Karpas-422 (cell line): ENCODE results near the gene TUT4. TPM values are rescaled to one million over a fixed set of nuclear protein-coding genes. Genes with fewer than 3 reads are reported as not detected.
A peak's percentile ranks its signal among the peaks of the same experiment; 100 is the strongest.

Experiments used
- DNase-seq: peaks from one replicate; pipeline ENCODE4 v3.0.0-alpha.2; 2015
- H2AFZ ChIP-seq: fragments of 200-600 bp; sonication (generic); 2 replicates; pipeline ENCODE4 v1.6.1; 2014; ENCODE audit warnings: antibody characterized with exemption, low read length, mixed read lengths
- H3K27ac ChIP-seq: fragments of 200-600 bp; sonication (generic); 2 replicates; pipeline ENCODE4 v1.5.1; 2014; ENCODE audit warnings: mild to moderate bottlenecking, low read length, moderate library complexity
- H3K27me3 ChIP-seq: fragments of 200-600 bp; sonication (generic); 2 replicates; pipeline ENCODE4 v1.6.1; 2014; ENCODE audit warnings: low read length, mixed read lengths
- H3K36me3 ChIP-seq: fragments of 200-600 bp; sonication (generic); 2 replicates; pipeline ENCODE4 v1.6.1; 2014; ENCODE audit warnings: low read length, mixed read lengths; ENCODE audit not compliant: insufficient read depth
- H3K4me1 ChIP-seq: fragments of 200-600 bp; sonication (generic); 2 replicates; pipeline ENCODE4 v1.6.1; 2014; ENCODE audit warnings: mild to moderate bottlenecking, low read length, mixed read lengths
- H3K4me2 ChIP-seq: fragments of 200-600 bp; sonication (generic); 2 replicates; pipeline ENCODE4 v1.6.1; 2014; ENCODE audit warnings: low read length, low read depth, mild to moderate bottlenecking; ENCODE audit not compliant: poor library complexity, severe bottlenecking
- H3K4me3 ChIP-seq: fragments of 200-600 bp; sonication (generic); 2 replicates; pipeline ENCODE4 v1.5.1; 2014; ENCODE audit warnings: mild to moderate bottlenecking, antibody characterized with exemption, low read length, mixed read lengths
- H3K79me2 ChIP-seq: fragments of 200-600 bp; sonication (generic); 2 replicates; pipeline ENCODE4 v1.6.1; 2014; ENCODE audit warnings: mild to moderate bottlenecking, low read length, mixed read lengths
- H3K9ac ChIP-seq: fragments of 200-600 bp; sonication (generic); 2 replicates; pipeline ENCODE4 v1.6.0; 2014; ENCODE audit warnings: low read length
- H3K9me2 ChIP-seq: fragments of 200-600 bp; sonication (generic), shearing (Covaris generic); replicated peaks from 2 replicates; pipeline ENCODE4 v1.6.0; 2014; ENCODE audit warnings: mild to moderate bottlenecking, low read length, moderate library complexity; ENCODE audit not compliant: insufficient read depth
- H3K9me3 ChIP-seq: fragments of 300-700, 200-600 bp; sonication (generic); 2 replicates; pipeline ENCODE4 v1.6.1; 2014; ENCODE audit warnings: low read length, mixed read lengths
- H4K20me1 ChIP-seq: fragments of 200-600 bp; sonication (generic); 2 replicates; pipeline ENCODE4 v1.6.1; 2014; ENCODE audit warnings: mild to moderate bottlenecking, antibody characterized with exemption, low read length, low read depth; ENCODE audit not compliant: insufficient read depth
- total RNA-seq: library from RNA; depleted of rRNA; stranded (reverse); fragments of >200 nt; shearing (Covaris generic); gene quantifications from 2 replicates; pipeline ENCODE4 v1.2.3, GENCODE V29; 2014; ENCODE audit warnings: low replicate concordance

Gene TUT4
- total RNA-seq, 1 experiment from 2014 or later, result 97.8 TPM

DNA sequence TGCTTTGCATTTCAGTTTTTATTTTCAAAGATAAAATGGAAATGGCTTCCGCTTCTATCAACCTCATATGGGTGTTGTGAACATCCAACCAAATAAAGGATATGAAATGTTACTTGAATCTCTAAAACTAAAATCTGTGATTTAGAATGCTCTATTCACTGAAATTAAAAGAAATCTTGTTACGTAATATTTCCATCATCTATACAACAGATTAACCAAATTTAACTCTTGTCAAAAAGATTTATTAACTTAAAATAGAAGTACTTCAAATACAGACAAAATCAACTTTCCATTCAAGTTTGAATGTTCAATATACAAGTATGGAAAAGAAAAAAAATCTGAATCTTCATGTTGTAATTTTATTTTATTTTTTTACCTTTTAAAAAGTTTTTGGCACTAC is 129.8 kb downstream of the TUT4 start:
- no peaks in the 10 kb centered on the region for H4K20me1 ChIP-seq
- H3K4me1 ChIP-seq, result no peaks in the 10 kb centered on the region
- H3K9me2 ChIP-seq, result no peaks in the 10 kb centered on the region
- no peak overlapping the region for H3K9ac ChIP-seq
- H3K36me3 ChIP-seq, result peaks cover 40% of the 10 kb centered on the region; the same call in 1 of the 2 replicates
- H3K4me2 ChIP-seq, result no peak overlapping the region
- no peak overlapping the region for H3K4me3 ChIP-seq
- no peak overlapping the region for H2AFZ ChIP-seq
- no peak for DNase-seq
- H3K9me3 ChIP-seq, result no peaks in the 10 kb centered on the region
- peaks cover 7% of the 10 kb centered on the region for H3K79me2 ChIP-seq
- no peak overlapping the region for H3K27ac ChIP-seq
- no peaks in the 10 kb centered on the region for H3K27me3 ChIP-seq

DNA sequence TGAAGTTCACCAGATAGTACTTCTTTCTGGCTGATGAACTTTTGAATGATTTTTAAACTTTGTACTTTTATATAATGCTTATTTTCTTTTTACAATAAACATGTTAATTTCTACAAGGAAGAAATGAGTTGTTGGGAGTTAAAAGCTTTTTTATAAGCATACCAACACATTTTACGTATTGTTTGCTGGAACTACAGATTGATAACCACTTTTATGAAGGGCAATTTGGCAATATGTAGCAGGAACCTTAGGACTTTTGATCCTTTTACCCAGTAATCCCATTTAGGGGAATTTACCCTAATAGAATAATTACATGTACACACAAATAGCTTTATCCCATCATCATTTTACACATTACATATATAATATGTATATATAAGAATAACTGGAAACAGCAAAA is 132.2 kb downstream of the TUT4 start:
- no peak overlapping the region for H3K4me3 ChIP-seq
- no peaks in the 10 kb centered on the region for H4K20me1 ChIP-seq
- H2AFZ ChIP-seq, result no peak overlapping the region
- no peaks in the 10 kb centered on the region for H3K4me1 ChIP-seq
- H3K9ac ChIP-seq, result no peak overlapping the region
- peaks cover 10% of the 10 kb centered on the region for H3K79me2 ChIP-seq
- peaks cover 54% of the 10 kb centered on the region; the same call in 1 of the 2 replicates for H3K36me3 ChIP-seq
- no peak overlapping the region for H3K27ac ChIP-seq
- H3K4me2 ChIP-seq, result no peak overlapping the region
- no peaks in the 10 kb centered on the region for H3K9me3 ChIP-seq
- no peaks in the 10 kb centered on the region for H3K27me3 ChIP-seq
- no peak for DNase-seq
- no peaks in the 10 kb centered on the region for H3K9me2 ChIP-seq

DNA sequence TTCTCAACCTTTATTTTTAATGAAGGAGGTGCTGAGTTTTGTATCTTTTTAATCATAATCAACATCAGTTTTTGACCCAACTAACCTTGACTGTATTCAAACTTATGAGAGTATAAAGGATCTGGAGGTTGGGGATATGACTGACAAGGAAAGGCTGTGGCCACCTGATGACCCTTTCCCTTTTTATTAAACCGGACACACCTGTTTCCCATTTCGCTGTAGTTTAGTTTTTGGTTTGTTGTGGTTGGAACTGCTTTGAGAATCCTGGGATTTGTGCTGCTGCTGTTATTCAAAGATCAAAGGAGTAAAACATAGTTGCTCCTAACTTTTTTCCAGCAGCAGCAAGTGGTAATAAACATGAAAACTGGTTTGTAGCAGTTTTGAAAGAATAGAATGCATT is 136.1 kb downstream of the TUT4 start:
- H3K4me3 ChIP-seq, result no peak overlapping the region
- H3K9me2 ChIP-seq, result no peaks in the 10 kb centered on the region
- peaks cover 10% of the 10 kb centered on the region for H3K79me2 ChIP-seq
- no peak overlapping the region for H3K27ac ChIP-seq
- H3K9me3 ChIP-seq, result no peaks in the 10 kb centered on the region
- H2AFZ ChIP-seq, result no peak overlapping the region
- H4K20me1 ChIP-seq, result no peaks in the 10 kb centered on the region
- no peak overlapping the region for H3K9ac ChIP-seq
- DNase-seq, result no peak
- H3K4me1 ChIP-seq, result no peaks in the 10 kb centered on the region
- H3K27me3 ChIP-seq, result no peaks in the 10 kb centered on the region
- peaks cover 62% of the 10 kb centered on the region; the same call in 1 of the 2 replicates for H3K36me3 ChIP-seq
- H3K4me2 ChIP-seq, result no peak overlapping the region

DNA sequence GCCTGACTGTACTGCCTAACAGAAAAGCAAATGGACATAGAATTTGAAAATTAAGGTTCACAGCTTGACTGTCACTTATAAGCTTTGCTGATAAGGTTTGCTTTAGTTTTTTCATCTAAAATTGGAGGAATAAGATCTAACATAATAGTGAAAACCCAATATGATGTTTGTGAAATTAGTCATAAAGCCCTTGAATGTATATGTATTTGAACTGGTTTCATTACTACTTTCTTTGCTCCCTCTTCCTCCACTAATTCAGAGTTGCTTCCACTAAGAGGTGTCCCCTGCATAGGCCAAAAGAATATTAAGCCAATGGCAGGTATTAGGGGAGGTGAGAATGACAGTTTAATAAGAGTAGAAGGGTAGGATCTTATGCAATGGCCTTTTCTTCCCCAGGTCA is 137.9 kb downstream of the TUT4 start:
- Histone ChIP-seq H3K27ac (no peak overlapping the region), H3K36me3 (peaks cover 61% of the 10 kb centered on the region), H3K4me3 (no peak overlapping the region), H3K9ac (no peak overlapping the region), H3K79me2 (0 out of 2 replicates have a peak, but pooled peaks cover 3% of the 10 kb centered on the region), H2AFZ (no peak overlapping the region), H4K20me1 (no peaks in the 10 kb centered on the region), H3K27me3 (no peaks in the 10 kb centered on the region), H3K4me1 (no peaks in the 10 kb centered on the region), H3K9me3 (no peaks in the 10 kb centered on the region), H3K9me2 (no peaks in the 10 kb centered on the region), H3K4me2 (no peak overlapping the region)
- no peak for DNase-seq

DNA sequence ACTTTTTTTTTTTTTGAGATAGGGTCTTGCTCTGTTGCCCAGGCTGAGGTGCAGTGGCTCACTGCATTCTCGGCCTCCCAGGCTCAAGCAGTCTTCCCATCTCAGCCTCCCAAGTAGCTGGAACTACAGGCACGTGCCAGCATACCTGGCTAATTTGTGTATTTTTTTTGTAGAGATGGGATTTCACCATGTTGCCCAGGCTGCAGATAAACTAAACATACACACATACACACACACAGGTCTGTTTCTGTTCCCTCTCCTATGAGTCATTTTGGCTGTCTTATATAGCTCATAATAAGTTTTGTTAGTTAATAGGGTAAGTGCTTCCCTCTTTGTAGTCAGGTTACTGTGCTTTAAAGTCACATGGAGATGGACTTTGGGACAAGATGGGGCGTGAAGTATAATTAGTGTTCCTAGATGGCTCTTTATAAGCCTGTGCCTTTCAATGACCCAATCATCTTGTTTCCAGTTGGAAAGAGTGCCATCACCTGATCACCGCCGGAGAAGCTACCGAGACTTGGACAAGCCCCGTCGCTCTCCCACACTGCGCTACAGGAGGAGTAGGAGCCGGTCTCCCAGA is 139.4 kb downstream of the TUT4 start:
- Histone ChIP-seq H3K9me2 (no peaks in the 10 kb centered on the region), H2AFZ (no peak overlapping the region), H3K27me3 (no peaks in the 10 kb centered on the region), H3K27ac (no peak overlapping the region), H3K4me1 (no peaks in the 10 kb centered on the region), H3K79me2 (peaks cover 8% of the 10 kb centered on the region; the same call in 1 of the 2 replicates), H3K4me3 (no peak overlapping the region), H3K4me2 (no peak overlapping the region), H3K9ac (no peak overlapping the region), H4K20me1 (no peaks in the 10 kb centered on the region), H3K36me3 (peaks cover 67% of the 10 kb centered on the region), H3K9me3 (no peaks in the 10 kb centered on the region)
- DNase-seq, result no peak

DNA sequence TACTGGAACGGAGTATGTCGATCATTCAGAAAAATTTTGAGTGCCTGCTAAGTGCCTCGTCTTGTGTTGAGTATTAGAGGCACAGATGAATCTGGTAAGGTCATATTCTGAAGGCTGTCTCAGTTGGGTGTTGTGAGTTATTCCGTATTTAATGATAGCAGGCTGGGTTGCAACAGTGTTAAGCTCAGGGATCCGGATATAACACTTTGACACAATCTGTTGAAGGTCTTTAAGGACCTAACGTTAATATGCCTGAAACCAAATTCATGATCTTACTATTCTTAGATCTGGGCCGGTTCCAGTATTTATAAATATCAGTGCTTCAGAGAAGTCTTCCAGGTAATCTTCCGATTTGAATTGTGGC is 147.9 kb downstream of the TUT4 start:
- DNase-seq, result no peak
- H3K4me1 ChIP-seq, result peaks cover 27% of the 10 kb centered on the region
- peak overlapping the region; percentile 79; the same call in 1 of the 2 replicates for H2AFZ ChIP-seq
- no peaks in the 10 kb centered on the region for H3K9me2 ChIP-seq
- no peaks in the 10 kb centered on the region for H3K27me3 ChIP-seq
- H4K20me1 ChIP-seq, result no peaks in the 10 kb centered on the region
- no peaks in the 10 kb centered on the region for H3K9me3 ChIP-seq
- H3K4me2 ChIP-seq, result peak overlapping the region; percentile 75
- peak overlapping the region; percentile 79 for H3K27ac ChIP-seq
- peaks cover 83% of the 10 kb centered on the region for H3K79me2 ChIP-seq
- peaks cover 44% of the 10 kb centered on the region for H3K36me3 ChIP-seq
- peak overlapping the region; percentile 88 for H3K9ac ChIP-seq
- peak overlapping the region; percentile 83 for H3K4me3 ChIP-seq

DNA sequence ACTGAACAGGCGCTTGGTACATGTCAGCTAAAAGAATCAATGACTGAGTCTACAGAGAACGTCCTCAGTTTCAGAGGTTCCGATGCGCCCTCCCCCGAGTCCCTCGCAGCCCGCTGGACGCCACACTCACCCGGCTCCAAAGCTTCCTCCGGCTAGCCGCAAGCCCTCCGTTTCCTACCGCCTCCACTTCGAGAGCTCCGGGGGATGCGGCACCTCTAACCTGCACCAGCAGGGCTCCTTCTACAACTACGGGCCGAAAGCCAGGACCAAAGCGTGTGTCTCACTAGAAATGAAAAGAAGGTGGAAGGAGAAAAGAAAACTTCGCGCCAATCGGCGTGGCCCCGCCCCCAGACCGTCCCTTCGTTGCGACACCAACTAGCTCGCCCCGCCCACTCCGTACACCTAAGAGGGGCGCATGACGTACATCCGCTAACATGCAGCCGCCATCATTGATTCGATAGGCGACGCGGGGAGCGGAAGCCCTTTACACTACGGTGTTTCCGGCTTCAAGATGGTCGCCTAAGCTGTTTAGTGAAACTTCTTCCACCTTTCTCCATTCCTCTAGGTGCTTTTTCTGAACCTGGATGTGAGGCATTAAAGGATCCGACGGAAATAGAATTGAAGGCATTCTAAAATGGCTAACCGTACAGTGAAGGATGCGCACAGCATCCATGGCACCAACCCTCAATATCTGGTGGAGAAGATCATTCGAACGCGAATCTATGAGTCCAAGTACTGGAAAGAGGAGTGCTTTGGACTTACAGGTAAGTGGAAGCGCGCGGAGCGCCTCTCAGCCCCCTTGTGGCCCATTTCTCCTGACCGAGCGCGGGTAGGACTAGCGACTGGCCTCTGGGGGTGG is 148.5 kb downstream of the TUT4 start, which contains the start of the genes ORC1 and PRPF38A:
Gene ORC1 (minus strand): TSS at position 308 of the 859 bp plus-strand sequence. CDS start 2,200 bp downstream, outside the sequence.
Gene PRPF38A (plus strand): TSS at position 487 of the 859 bp plus-strand sequence. CDS start 148 bp downstream, at position 635.
- Histone ChIP-seq H3K79me2 (peaks cover 85% of the 10 kb centered on the region), H3K9me3 (no peaks in the 10 kb centered on the region), H3K36me3 (peaks cover 44% of the 10 kb centered on the region), H3K4me3 (peak within 1 kb of the TSS; percentile 83), H3K27me3 (no peaks in the 10 kb centered on the region), H3K4me1 (peaks cover 27% of the 10 kb centered on the region), H2AFZ (peak within 1 kb of the TSS; percentile 79), H4K20me1 (no peaks in the 10 kb centered on the region), H3K9me2 (no peaks in the 10 kb centered on the region), H3K9ac (peak within 1 kb of the TSS; percentile 88), H3K27ac (peak within 1 kb of the TSS; percentile 79), H3K4me2 (peak within 1 kb of the TSS; percentile 75)
- DNase-seq, result peak; percentile 99

DNA sequence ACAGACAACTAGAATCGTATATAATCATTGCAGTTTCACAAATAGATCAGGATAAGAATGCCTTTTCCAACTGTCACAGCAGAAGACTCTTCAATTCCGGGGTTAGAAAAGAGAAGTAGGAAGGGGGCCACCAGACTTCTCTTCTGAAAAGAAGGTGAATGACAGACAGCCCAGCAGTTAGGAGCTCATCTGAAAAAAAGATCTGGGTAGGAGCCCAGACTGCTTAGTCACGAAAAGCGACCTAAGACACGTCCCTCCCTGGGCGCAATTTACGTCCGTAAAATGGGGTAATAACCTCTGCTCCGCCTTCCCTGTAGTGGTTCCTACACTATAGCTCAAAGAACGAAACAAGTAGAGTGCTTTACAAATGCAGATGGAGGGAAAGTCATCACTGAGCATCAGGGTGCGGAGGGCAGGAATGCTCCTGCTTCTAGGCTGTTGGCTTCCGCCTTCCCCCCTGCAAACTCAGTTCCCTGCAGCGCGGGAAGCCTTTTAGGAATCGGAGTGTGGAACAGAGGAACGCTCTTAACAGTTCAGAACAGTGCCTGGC is 149.3 kb downstream of the TUT4 start:
- peaks cover 86% of the 10 kb centered on the region for H3K79me2 ChIP-seq
- H3K9me3 ChIP-seq, result no peaks in the 10 kb centered on the region
- H3K4me3 ChIP-seq, result peak overlapping the region; percentile 83
- peaks cover 27% of the 10 kb centered on the region for H3K4me1 ChIP-seq
- H2AFZ ChIP-seq, result peak overlapping the region; percentile 54; the same call in 1 of the 2 replicates
- peaks cover 40% of the 10 kb centered on the region for H3K36me3 ChIP-seq
- no peaks in the 10 kb centered on the region for H4K20me1 ChIP-seq
- peak overlapping the region; percentile 75 for H3K4me2 ChIP-seq
- peak; percentile 89 for DNase-seq
- H3K27ac ChIP-seq, result peak overlapping the region; percentile 64
- H3K9ac ChIP-seq, result peak overlapping the region; percentile 88
- H3K9me2 ChIP-seq, result no peaks in the 10 kb centered on the region
- no peaks in the 10 kb centered on the region for H3K27me3 ChIP-seq
